Skeletal muscle satellite cell (primary cell): ENCODE results near the gene FAM47A. TPM values are rescaled to one million over a fixed set of nuclear protein-coding genes. Genes with fewer than 3 reads are reported as not detected.

ENCODE experiments used
- H3K27me3 ChIP-seq: 2 replicates; pipeline ENCODE4 v1.7.0; 2013; ENCODE audit warnings: low read length; ENCODE audit not compliant: control insufficient read depth, insufficient read depth
- H3K36me3 ChIP-seq: 2 replicates; pipeline ENCODE4 v1.7.0; 2013; ENCODE audit warnings: mild to moderate bottlenecking, control low read depth, low read length; ENCODE audit not compliant: insufficient read depth
- H3K4me1 ChIP-seq: 2 replicates; pipeline ENCODE4 v1.7.0; 2013; ENCODE audit warnings: low read length; ENCODE audit not compliant: control insufficient read depth, insufficient read depth
- H3K4me2 ChIP-seq: 2 replicates; pipeline ENCODE4 v1.7.0; 2013; ENCODE audit warnings: mild to moderate bottlenecking, low read length
- H3K4me3 ChIP-seq: 2 replicates; pipeline ENCODE4 v1.7.0; 2013; ENCODE audit warnings: low read length
- H3K9ac ChIP-seq: 2 replicates; pipeline ENCODE4 v1.7.0; 2013; ENCODE audit warnings: mild to moderate bottlenecking, low read depth, low read length, moderate library complexity
- H3K9me3 ChIP-seq: replicated peaks from 2 replicates; pipeline ENCODE4 v1.7.0; 2013; ENCODE audit warnings: mild to moderate bottlenecking, control low read depth, low read length
- total RNA-seq: library from RNA; depleted of rRNA; stranded (reverse); fragments of >200 nt; gene quantifications from 2 replicates; pipeline ENCODE4 v1.2.3, GENCODE V29; 2012; rRNA removed

The FAM47A gene
- not detected in 2 replicates for total RNA-seq

GRCh38 chrX:34132028-34132427 is at the start of gene FAM47A:
TSS of gene FAM47A (minus strand) at chrX:34132314. CDS start at chrX:34132278, 36 bp downstream.
- Histone ChIP-seq H3K36me3 (no peaks in the 10 kb centered on the region), H3K4me1 (no peaks in the 10 kb centered on the region), H3K4me2 (no peak within 1 kb of the TSS), H3K9ac (no peak within 1 kb of the TSS), H3K9me3 (no peaks in the 10 kb centered on the region), H3K27me3 (no peaks in the 10 kb centered on the region), H3K4me3 (no peak within 1 kb of the TSS)

- Histone ChIP-seq H3K4me3 (no peak overlapping the region), H3K4me2 (no peak overlapping the region), H3K27me3 (no peaks in the 10 kb centered on the region), H3K9me3 (no peaks in the 10 kb centered on the region), H3K4me1 (no peaks in the 10 kb centered on the region), H3K36me3 (no peaks in the 10 kb centered on the region), H3K9ac (no peak overlapping the region)
These were observed 15.2 kb upstream of the FAM47A start for GRCh38 chrX:34147345-34147744.

DNA sequence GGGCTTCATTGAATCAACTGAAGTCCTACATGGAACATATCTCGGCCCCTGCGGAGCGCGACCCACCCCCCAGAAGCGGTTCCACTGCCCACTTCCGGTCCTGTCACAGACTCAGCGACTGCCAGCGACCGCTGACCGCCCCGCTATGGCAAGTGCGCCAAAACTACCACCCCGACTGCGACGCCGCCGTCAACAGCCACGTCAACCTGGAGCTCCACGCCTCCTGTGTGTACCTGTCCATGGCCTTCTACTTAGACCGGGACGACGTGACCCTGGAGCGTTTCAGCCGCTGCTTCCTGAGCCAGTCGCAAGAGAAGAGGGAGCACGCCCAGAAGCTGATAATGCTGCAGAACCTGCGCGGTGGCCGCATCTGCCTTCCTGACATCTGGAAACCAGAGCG is 14.8 kb upstream of the FAM47A start:
- no peak overlapping the region for H3K4me2 ChIP-seq
- H3K36me3 ChIP-seq: no peaks in the 10 kb centered on the region
- H3K4me3 ChIP-seq: no peak overlapping the region
- no peaks in the 10 kb centered on the region for H3K9me3 ChIP-seq
- no peak overlapping the region for H3K9ac ChIP-seq
- no peaks in the 10 kb centered on the region for H3K27me3 ChIP-seq
- H3K4me1 ChIP-seq: no peaks in the 10 kb centered on the region

DNA sequence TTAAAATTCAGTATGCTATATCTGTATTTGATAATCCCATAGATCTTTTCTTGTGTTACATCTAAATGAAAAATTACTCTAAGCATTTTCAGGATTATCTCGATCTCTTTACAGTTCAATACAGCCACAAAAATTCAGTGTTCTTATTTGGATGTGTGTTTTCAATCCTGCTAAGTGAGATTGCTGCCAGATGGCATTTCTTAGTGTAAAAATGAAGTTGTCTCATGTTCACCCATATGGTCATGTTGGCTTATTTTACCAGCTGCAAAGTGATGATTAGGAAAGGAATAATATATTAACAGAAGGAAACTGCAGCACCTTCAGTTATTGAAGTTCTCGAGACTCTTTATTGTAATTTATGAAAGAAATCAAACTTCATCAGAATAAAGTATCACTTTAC is 12.1 kb upstream of the FAM47A start:
- no peak overlapping the region for H3K4me3 ChIP-seq
- no peaks in the 10 kb centered on the region for H3K9me3 ChIP-seq
- no peaks in the 10 kb centered on the region for H3K4me1 ChIP-seq
- H3K4me2 ChIP-seq: no peak overlapping the region
- H3K27me3 ChIP-seq: no peaks in the 10 kb centered on the region
- no peak overlapping the region for H3K9ac ChIP-seq
- H3K36me3 ChIP-seq: no peaks in the 10 kb centered on the region

- H3K4me1 ChIP-seq: no peaks in the 10 kb centered on the region
- H3K9me3 ChIP-seq: no peaks in the 10 kb centered on the region
- H3K36me3 ChIP-seq: no peaks in the 10 kb centered on the region
- no peaks in the 10 kb centered on the region for H3K27me3 ChIP-seq
- no peak overlapping the region for H3K9ac ChIP-seq
- H3K4me3 ChIP-seq: no peak overlapping the region
- no peak overlapping the region for H3K4me2 ChIP-seq
These were observed 8.7 kb upstream of the FAM47A start for GRCh38 chrX:34140816-34141215.

GRCh38 chrX:34130980-34131744 is 952 bp downstream of the FAM47A start:
- no peak overlapping the region for H3K4me3 ChIP-seq
- no peaks in the 10 kb centered on the region for H3K36me3 ChIP-seq
- no peaks in the 10 kb centered on the region for H3K27me3 ChIP-seq
- no peak overlapping the region for H3K4me2 ChIP-seq
- H3K9ac ChIP-seq: no peak overlapping the region
- H3K4me1 ChIP-seq: no peaks in the 10 kb centered on the region
- H3K9me3 ChIP-seq: no peaks in the 10 kb centered on the region

DNA sequence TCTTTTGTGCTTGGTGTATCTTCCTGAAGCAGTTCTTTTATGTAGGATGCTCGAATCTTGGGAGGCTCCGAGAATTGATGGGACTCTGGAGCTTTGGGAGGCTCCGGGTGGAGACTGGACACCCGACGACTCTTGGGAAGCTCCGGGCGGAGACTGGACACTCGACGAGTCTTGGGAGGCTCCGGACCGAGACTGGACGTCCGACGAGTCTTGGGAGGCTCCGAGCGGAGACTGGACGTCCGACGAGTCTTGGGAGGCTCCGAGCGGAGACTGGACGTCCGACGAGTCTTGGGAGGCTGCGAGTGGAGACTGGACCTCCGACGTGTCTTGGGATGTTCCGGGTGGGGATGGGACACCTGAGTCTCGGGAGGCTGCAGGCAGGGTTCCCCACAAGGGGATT is 1.6 kb downstream of the FAM47A start:
- H3K9ac ChIP-seq: no peak overlapping the region
- H3K9me3 ChIP-seq: no peaks in the 10 kb centered on the region
- H3K4me1 ChIP-seq: no peaks in the 10 kb centered on the region
- H3K4me3 ChIP-seq: no peak overlapping the region
- no peaks in the 10 kb centered on the region for H3K36me3 ChIP-seq
- no peak overlapping the region for H3K4me2 ChIP-seq
- no peaks in the 10 kb centered on the region for H3K27me3 ChIP-seq

DNA sequence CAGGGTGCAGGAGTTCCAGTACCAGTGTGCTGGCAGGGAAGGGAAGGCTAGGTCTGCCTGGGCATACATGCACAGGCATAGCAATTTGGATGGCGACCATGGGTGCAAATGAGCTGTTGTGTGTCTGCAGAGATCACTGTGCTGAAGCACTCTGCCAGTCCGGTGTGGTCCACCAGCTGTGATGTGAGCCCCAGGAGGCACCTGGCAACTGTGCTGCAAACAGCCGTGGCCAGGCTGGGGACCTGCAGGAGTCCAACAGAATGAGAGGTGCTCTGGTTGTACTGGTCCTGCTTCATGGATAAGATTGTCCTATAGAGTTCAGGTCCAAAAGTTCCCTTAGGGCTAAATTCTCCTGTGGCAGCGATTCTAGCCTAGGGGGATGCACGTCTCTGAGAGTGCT is 6.1 kb downstream of the FAM47A start:
- Histone ChIP-seq H3K4me1 (no peaks in the 10 kb centered on the region), H3K36me3 (no peaks in the 10 kb centered on the region), H3K9ac (no peak overlapping the region), H3K9me3 (no peaks in the 10 kb centered on the region), H3K27me3 (no peaks in the 10 kb centered on the region), H3K4me3 (no peak overlapping the region), H3K4me2 (no peak overlapping the region)

DNA sequence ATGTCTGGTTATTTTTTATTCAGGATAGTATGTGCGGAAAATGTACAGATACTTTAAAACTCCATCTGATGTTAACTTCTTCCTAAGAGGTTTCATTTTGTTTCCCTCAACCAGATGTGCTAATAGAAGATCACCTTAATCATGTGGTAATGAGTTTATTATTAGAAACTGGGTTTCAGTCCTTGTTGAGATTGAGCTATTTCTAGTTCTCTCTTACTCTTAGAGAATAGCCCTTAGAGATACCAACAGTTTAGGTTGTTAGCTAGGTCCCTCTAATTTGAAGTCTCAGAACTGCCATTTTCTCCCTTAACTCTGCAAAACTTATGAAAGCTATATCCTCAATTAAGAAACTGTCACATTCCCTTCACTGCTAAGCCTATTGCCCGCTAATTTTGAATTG is 13.0 kb downstream of the FAM47A start:
- Histone ChIP-seq H3K4me1 (no peaks in the 10 kb centered on the region), H3K9me3 (no peaks in the 10 kb centered on the region), H3K9ac (no peak overlapping the region), H3K36me3 (no peaks in the 10 kb centered on the region), H3K4me2 (no peak overlapping the region), H3K4me3 (no peak overlapping the region), H3K27me3 (no peaks in the 10 kb centered on the region)

DNA sequence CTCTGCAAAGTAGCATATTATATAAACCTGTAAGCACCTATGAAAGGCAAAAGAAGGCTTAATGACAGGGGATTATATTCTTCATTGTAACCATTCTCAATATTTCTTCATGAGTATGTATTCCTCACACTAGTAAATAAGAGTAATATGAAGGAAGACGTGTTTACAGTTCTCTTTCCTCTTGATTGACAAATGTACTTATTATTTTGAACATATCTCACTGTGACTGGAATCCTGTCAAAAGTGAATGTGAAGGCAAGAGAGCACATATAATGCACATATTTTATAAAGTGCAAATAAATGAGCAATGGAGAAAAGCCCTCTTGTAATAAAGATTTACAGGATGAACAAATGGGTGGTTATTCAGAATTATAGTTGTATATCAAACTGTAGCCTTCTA is 19.7 kb downstream of the FAM47A start:
- Histone ChIP-seq H3K36me3 (no peaks in the 10 kb centered on the region), H3K9me3 (no peaks in the 10 kb centered on the region), H3K4me3 (no peak overlapping the region), H3K27me3 (no peaks in the 10 kb centered on the region), H3K9ac (no peak overlapping the region), H3K4me2 (no peak overlapping the region), H3K4me1 (no peaks in the 10 kb centered on the region)
